ENCODE data around the gene LGALSL. TPM values are rescaled to one million over a fixed set of nuclear protein-coding genes. Genes with fewer than 3 reads are reported as not detected.

LGALSL gene
- total and polyA plus RNA-seq, 2 donors (not counting 1 experiment from before 2014, with no cell fraction given) = 0.40 to 1.8 TPM

GRCh38 chr2:64470071-64470470 is 16.1 kb downstream of the LGALSL start:
- Histone ChIP-seq H3K4me1 (ENCODE audit: control insufficient read depth in 2 of 2, insufficient read depth in 2 of 2, low read length in 2 of 2) (peaks cover 12 to 13% of the 10 kb centered on the region in 2 donors), H3K9ac (ENCODE audit: low read length) (no peak overlapping the region), H3K36me3 (replicated peaks in 1 of 2; ENCODE audit: control extremely low read depth in 1 of 2, control insufficient read depth in 1 of 2, extremely low read depth in 1 of 2, insufficient read depth in 2 of 2, low read length in 1 of 2) (no peaks in the 10 kb centered on the region), H2AFZ (ENCODE audit: insufficient read depth, low read depth, low read length, poor library complexity, severe bottlenecking) (no peak overlapping the region), H3K4me2 (replicated peaks; ENCODE audit: low read depth, low read length, poor library complexity, severe bottlenecking) (no peak overlapping the region), H3K27ac (ENCODE audit: low read length in 2 of 2) (no peak overlapping the region), H4K20me1 (ENCODE audit: control insufficient read depth, insufficient read depth, low read length, poor library complexity, severe bottlenecking) (no peaks in the 10 kb centered on the region), H3K4me3 (ENCODE audit: control extremely low read depth in 1 of 5, extremely low read depth in 1 of 5, insufficient read depth in 1 of 5, low read depth in 2 of 5, low read length in 4 of 5) (no peak overlapping the region), H3K9me3 (ENCODE audit: control extremely low read depth in 1 of 3, control insufficient read depth in 2 of 3, insufficient read depth in 1 of 3, low read length in 2 of 3) (no peaks in the 10 kb centered on the region), H3K27me3 (replicated peaks in 1 of 4; ENCODE audit: control extremely low read depth in 1 of 4, control insufficient read depth in 3 of 4, insufficient read depth in 4 of 4, low read length in 3 of 4) (peaks cover 0 to 3% (median 1%) of the 10 kb centered on the region in 4 experiments), H3K79me2 (ENCODE audit: control insufficient read depth, insufficient read depth, low read length) (no peaks in the 10 kb centered on the region)
- ChIA-PET CTCF (interaction anchor here (0.6 to 2.8 kb wide), 4 partner anchors 15 to 139 kb away, joined by 3 to 14 read pairs (median 6); no protein-coding TSS in a partner anchor), POLR2A (no interaction called here)
- Mint-ChIP-seq H3K4me1 (peaks cover 13% of the 10 kb centered on the region), H3K9me3 (ENCODE audit: insufficient read depth) (no peaks in the 10 kb centered on the region), H3K4me3 (no peak overlapping the region), H3K27me3 (no peaks in the 10 kb centered on the region), H3K27ac (no peak overlapping the region)
- intact Hi-C loops (cut with micrococcal nuclease) = no loop called here
- no peak for DNase-seq
- TF ChIP-seq CTCF (IDR thresholded peaks at IDR 0.05) = no peak
- no peak for TF ChIP-seq EZH2 (IDR thresholded peaks at IDR 0.05; ENCODE audit: borderline replicate concordance, insufficient read depth, low read depth, low read length, poor library complexity, severe bottlenecking)
- 88% methylated on average over 2 of the region's 3 CpGs for WGBS (ENCODE audit: insufficient coverage)
- ATAC-seq (ENCODE audit: low read depth) = no peak

GRCh38 chr2:64470766-64471295 is 16.9 kb downstream of the LGALSL start:
- Mint-ChIP-seq H3K27me3 (no peaks in the 10 kb centered on the region), H3K4me1 (peaks cover 13% of the 10 kb centered on the region), H3K4me3 (no peak overlapping the region), H3K9me3 (ENCODE audit: insufficient read depth) (no peaks in the 10 kb centered on the region), H3K27ac (no peak overlapping the region)
- TF ChIP-seq CTCF (IDR thresholded peaks at IDR 0.05) (no peak), EZH2 (IDR thresholded peaks at IDR 0.05; ENCODE audit: borderline replicate concordance, insufficient read depth, low read depth, low read length, poor library complexity, severe bottlenecking) (no peak)
- Histone ChIP-seq H4K20me1 (ENCODE audit: control insufficient read depth, insufficient read depth, low read length, poor library complexity, severe bottlenecking) (no peaks in the 10 kb centered on the region), H3K9me3 (ENCODE audit: control extremely low read depth in 1 of 3, control insufficient read depth in 2 of 3, insufficient read depth in 1 of 3, low read length in 2 of 3) (no peaks in the 10 kb centered on the region), H3K4me3 (ENCODE audit: control extremely low read depth in 1 of 5, extremely low read depth in 1 of 5, insufficient read depth in 1 of 5, low read depth in 2 of 5, low read length in 4 of 5) (no peak overlapping the region), H3K36me3 (replicated peaks in 1 of 2; ENCODE audit: control extremely low read depth in 1 of 2, control insufficient read depth in 1 of 2, extremely low read depth in 1 of 2, insufficient read depth in 2 of 2, low read length in 1 of 2) (no peaks in the 10 kb centered on the region), H3K79me2 (ENCODE audit: control insufficient read depth, insufficient read depth, low read length) (no peaks in the 10 kb centered on the region), H3K4me1 (ENCODE audit: control insufficient read depth in 2 of 2, insufficient read depth in 2 of 2, low read length in 2 of 2) (peaks cover 12 to 13% of the 10 kb centered on the region in 2 donors), H3K27ac (ENCODE audit: low read length in 2 of 2) (no peak overlapping the region), H3K4me2 (replicated peaks; ENCODE audit: low read depth, low read length, poor library complexity, severe bottlenecking) (no peak overlapping the region), H2AFZ (ENCODE audit: insufficient read depth, low read depth, low read length, poor library complexity, severe bottlenecking) (no peak overlapping the region), H3K9ac (ENCODE audit: low read length) (no peak overlapping the region), H3K27me3 (replicated peaks in 1 of 4; ENCODE audit: control extremely low read depth in 1 of 4, control insufficient read depth in 3 of 4, insufficient read depth in 4 of 4, low read length in 3 of 4) (peaks cover 0 to 3% (median 1%) of the 10 kb centered on the region in 4 experiments)
- intact Hi-C loops (cut with micrococcal nuclease) = no loop called here
- CTCF ChIA-PET = interaction anchor here (0.6 to 2.8 kb wide), 4 partner anchors 15 to 140 kb away, joined by 3 to 14 read pairs (median 6); no protein-coding TSS in a partner anchor
- POLR2A ChIA-PET = no interaction called here
- ATAC-seq (ENCODE audit: low read depth) (no peak), DNase-seq (no peak)
- WGBS (ENCODE audit: insufficient coverage) = 94% methylated on average over 5 of the region's 6 CpGs
